Hematopoietic multipotent progenitor cell treated with erythropoietin and hydrocortisone succinate and interleukin-3 and kit ligand, for 4 days (in vitro differentiated cells): Measurements from ENCODE around the gene CAMK1G.

ENCODE experiments used
- DNase-seq: peaks from one replicate; pipeline ENCODE4 v3.0.0-alpha.2; 2015

The CAMK1G gene

GRCh38 chr1:209643285-209644020, 59.9 kb downstream of the CAMK1G start:
- no peak for DNase-seq

DNA sequence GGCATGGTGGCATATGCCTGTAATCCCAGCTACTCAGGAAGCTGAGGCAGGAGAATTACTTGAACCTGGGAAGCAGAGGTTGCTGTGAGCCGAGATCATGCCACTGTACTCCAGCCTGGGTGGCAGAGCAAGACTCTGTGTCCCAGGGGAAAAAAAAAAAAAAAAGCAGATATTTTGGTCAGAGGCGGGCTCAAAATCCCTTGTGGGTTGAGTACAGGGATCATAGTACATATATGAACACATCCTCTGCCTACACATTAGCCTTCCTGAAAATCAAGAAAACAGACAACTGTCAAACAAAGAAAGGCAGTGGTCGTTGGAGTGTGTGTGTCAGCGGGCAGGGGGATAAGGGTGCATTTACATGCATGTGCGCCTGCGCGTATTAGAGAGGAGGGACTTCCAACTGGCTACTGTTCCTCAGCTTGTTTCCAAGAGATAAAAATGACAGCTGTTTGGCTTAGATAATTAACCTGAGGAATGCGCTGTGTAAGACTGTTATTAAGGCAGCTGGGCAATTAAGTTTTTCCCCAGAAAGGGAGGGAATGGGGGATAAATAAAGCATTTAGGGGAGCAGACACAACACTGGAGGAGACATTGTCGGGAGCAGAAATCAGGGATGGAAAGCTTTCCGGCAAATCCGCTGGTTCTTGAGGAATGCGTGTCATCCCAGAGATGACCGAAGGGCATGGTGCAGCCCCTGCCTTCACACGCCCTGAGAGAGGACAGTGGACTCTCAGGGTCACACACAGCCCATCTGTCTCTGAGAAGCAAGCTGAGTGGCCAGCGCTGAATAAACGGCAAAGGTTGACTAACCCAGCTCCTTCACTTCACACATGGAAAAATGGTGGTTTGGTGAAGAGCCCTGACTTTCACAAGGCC, 62.3 kb downstream of the CAMK1G start:
- peak; percentile 78 for DNase-seq

DNA sequence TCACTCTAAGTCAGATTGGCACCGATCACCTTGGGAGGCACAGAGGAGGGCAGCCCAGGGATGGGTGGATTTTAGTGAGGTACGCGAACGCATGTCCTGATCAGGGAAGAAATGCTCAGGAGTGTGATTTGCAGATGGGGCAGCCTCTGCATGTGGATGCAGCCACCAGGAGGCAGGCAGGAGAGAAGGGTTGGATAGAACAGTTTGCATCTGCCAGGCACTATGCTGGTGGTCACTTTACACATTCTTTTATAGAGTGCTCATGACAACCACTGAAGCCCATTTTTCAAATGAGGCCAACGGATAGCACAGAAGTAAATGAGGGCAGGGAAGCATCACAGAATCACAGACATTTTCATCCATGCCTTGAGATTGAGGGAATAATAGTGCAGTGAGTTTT, 63.0 kb downstream of the CAMK1G start:
- DNase-seq: peak; percentile 31

GRCh38 chr1:209647156-209647555, 63.6 kb downstream of the CAMK1G start:
- peak; percentile 30 for DNase-seq

DNA sequence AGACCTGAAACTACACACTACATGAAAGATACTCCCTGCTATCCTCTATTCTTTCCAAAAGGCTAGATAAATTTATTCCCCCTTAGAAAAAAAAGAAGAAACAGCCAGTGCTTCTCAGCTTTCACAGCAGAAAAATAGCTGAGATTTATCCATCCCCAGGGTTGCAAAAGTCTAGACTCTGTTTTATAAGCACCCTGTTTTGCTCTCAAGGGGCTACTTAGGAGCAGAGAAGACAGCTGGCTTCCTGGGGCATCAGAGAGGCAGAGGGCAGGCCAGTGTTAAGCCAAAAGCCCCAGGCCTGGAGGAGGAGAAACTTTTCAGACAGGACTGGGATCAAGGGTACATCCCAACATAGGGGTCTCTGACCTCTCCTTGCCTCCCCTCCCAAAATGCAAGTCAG, 64.8 kb downstream of the CAMK1G start:
- DNase-seq: no peak

GRCh38 chr1:209648931-209649776, 65.6 kb downstream of the CAMK1G start:
- peak; percentile 91 for DNase-seq

DNA sequence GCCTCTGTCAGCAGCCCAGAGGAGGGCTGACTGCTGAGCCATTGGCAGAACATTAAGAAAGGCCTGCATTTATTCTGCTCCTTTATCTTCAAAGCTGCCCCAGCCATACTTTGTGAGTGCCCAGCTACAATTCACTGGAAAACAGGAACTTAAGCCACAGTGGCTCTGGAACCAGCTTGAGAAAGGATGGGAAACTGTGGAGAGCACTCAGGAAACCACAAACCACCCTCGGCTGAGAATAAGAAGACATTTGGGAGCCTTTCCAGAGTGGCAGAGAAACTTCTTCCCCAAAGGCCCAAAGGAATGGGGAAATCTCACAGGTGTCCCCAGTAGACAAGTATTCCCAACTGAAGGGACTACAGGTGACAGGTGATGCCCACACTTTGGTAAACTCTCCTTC, 66.9 kb downstream of the CAMK1G start:
- peak; percentile 73 for DNase-seq

GRCh38 chr1:209651138-209651587, 67.6 kb downstream of the CAMK1G start:
- DNase-seq: peak; percentile 91

GRCh38 chr1:209652121-209652735, 68.7 kb downstream of the CAMK1G start, which contains the start of gene LAMB3:
Gene LAMB3, minus strand, starts transcription at chr1:209652425. Its CDS starts 1,481 bp downstream, at chr1:209650944.
- DNase-seq: no peak

- peak; percentile 76 for DNase-seq
Observed at GRCh38 chr1:209652873-209653401, 69.4 kb downstream of the CAMK1G start.

- no peak for DNase-seq
Observed at GRCh38 chr1:209653915-209654351, 70.4 kb downstream of the CAMK1G start.

- no peak for DNase-seq
Observed at GRCh38 chr1:209655411-209656231, 72.1 kb downstream of the CAMK1G start.

GRCh38 chr1:209657140-209657879, 73.8 kb downstream of the CAMK1G start:
- DNase-seq: no peak

GRCh38 chr1:209657918-209658317, 74.4 kb downstream of the CAMK1G start:
- DNase-seq: no peak

- peak; percentile 20 for DNase-seq
Observed at GRCh38 chr1:209659909-209660308, 76.4 kb downstream of the CAMK1G start.

DNA sequence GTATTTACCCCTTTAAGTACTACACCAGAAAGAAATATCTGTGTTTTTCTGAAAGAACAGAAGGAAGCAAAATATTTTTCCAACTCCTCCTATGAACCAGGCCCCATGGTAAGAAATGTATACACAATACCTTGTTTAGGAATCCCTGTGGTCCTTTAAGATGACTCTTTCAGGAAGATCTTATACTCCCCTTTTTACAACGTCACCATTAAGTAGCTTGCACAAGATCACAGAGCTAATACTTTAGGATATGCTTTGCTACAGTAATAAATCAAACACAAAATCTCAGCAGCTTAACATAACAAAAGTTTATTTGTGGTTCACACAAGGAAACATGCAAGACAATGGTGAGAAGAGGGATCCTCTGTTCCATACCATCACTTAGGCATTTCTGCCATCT, 77.6 kb downstream of the CAMK1G start:
- no peak for DNase-seq

- DNase-seq: no peak
Observed at GRCh38 chr1:209662879-209663327, 79.4 kb downstream of the CAMK1G start.
